Measurements from ENCODE around the gene ATP1B1.

- TF ChIP-seq EZH2 (IDR thresholded peaks at IDR 0.05; ENCODE audit: insufficient read depth, poor library complexity, severe bottlenecking) (no peak), EZH2phosphoT487 (IDR thresholded peaks at IDR 0.05; ENCODE audit: insufficient read depth, low read depth) (no peak)
These were observed 7.2 kb downstream of the ATP1B1 start for GRCh38 chr1:169113613-169114119.

All from GM23248 (cell line).